ENCODE measurements around the gene TAPBPL.
"Not testable (repeated sequence)": the region's sequence is repeated elsewhere in the genome, so short reads cannot be mapped to it uniquely, and the experiment has no call there.

Gene TAPBPL

GRCh38 chr12:6463216-6463615 is 11.4 kb downstream of the TAPBPL start:
- H3K4me3 Mint-ChIP-seq = no peak overlapping the region
- H3K27ac Mint-ChIP-seq = no peak overlapping the region
- peaks cover 42% of the 10 kb centered on the region for H3K36me3 Mint-ChIP-seq (ENCODE audit: low read depth)
- no peaks in the 10 kb centered on the region for H3K9me3 Mint-ChIP-seq
- TF ChIP-seq CTCF (IDR thresholded peaks at IDR 0.05; ENCODE audit: unreplicated experiment in 3 of 3) = no peak
- peaks cover 3% of the 10 kb centered on the region for H3K27me3 Mint-ChIP-seq (ENCODE audit: low read depth)
- H3K4me1 Mint-ChIP-seq = peaks cover 7% of the 10 kb centered on the region

- H3K27me3 Mint-ChIP-seq (ENCODE audit: low read depth) = peaks cover 3% of the 10 kb centered on the region
- no peak for TF ChIP-seq CTCF (IDR thresholded peaks at IDR 0.05; ENCODE audit: unreplicated experiment in 3 of 3)
- no peak overlapping the region for H3K4me3 Mint-ChIP-seq
Measured at GRCh38 chr12:6463858-6464257, 12.0 kb downstream of the TAPBPL start.

GRCh38 chr12:6464531-6464930 is 12.7 kb downstream of the TAPBPL start:
- peaks cover 30% of the 10 kb centered on the region for H3K36me3 Mint-ChIP-seq (ENCODE audit: low read depth)

More at GRCh38 chr12:6463858-6464257, 12.0 kb downstream of the TAPBPL start:
- Mint-ChIP-seq H3K36me3 (ENCODE audit: low read depth) (peaks cover 36% of the 10 kb centered on the region), H3K4me1 (peaks cover 14% of the 10 kb centered on the region), H3K27ac (no peak overlapping the region), H3K9me3 (no peaks in the 10 kb centered on the region)

GRCh38 chr12:6465467-6466183 is 13.8 kb downstream of the TAPBPL start:
- H3K27me3 Mint-ChIP-seq (ENCODE audit: low read depth) = peaks cover 3% of the 10 kb centered on the region
- no peaks in the 10 kb centered on the region for H3K9me3 Mint-ChIP-seq

More at GRCh38 chr12:6464531-6464930, 12.7 kb downstream of the TAPBPL start:
- Mint-ChIP-seq H3K27ac (no peak overlapping the region), H3K4me3 (no peak overlapping the region), H3K4me1 (peaks cover 21% of the 10 kb centered on the region), H3K27me3 (ENCODE audit: low read depth) (peaks cover 3% of the 10 kb centered on the region), H3K9me3 (no peaks in the 10 kb centered on the region)
- TF ChIP-seq CTCF (IDR thresholded peaks at IDR 0.05; ENCODE audit: unreplicated experiment in 3 of 3) = no peak

GRCh38 chr12:6466184-6466573 is 14.3 kb downstream of the TAPBPL start:
- no peak overlapping the region for H3K27ac Mint-ChIP-seq
- H3K4me3 Mint-ChIP-seq = no peak overlapping the region
- peaks cover 6% of the 10 kb centered on the region for H3K27me3 Mint-ChIP-seq (ENCODE audit: low read depth)
- peaks cover 28% of the 10 kb centered on the region for H3K4me1 Mint-ChIP-seq
- peaks cover 26% of the 10 kb centered on the region for H3K36me3 Mint-ChIP-seq (ENCODE audit: low read depth)
- TF ChIP-seq CTCF (IDR thresholded peaks at IDR 0.05; ENCODE audit: unreplicated experiment in 3 of 3) = no peak
- no peaks in the 10 kb centered on the region for H3K9me3 Mint-ChIP-seq

More at GRCh38 chr12:6465467-6466183, 13.8 kb downstream of the TAPBPL start:
- H3K4me3 Mint-ChIP-seq = peak overlapping the region in 2 of 3 experiments; percentile 40 to 65
- peaks cover 25% of the 10 kb centered on the region for H3K4me1 Mint-ChIP-seq
- peak; percentile 70 to 78 (median 78) for TF ChIP-seq CTCF (IDR thresholded peaks at IDR 0.05; ENCODE audit: unreplicated experiment in 3 of 3)
- no peak overlapping the region for H3K27ac Mint-ChIP-seq
- peaks cover 30% of the 10 kb centered on the region for H3K36me3 Mint-ChIP-seq (ENCODE audit: low read depth)

GRCh38 chr12:6466751-6467150 is 14.9 kb downstream of the TAPBPL start:
- H3K9me3 Mint-ChIP-seq; H3K27me3 Mint-ChIP-seq (ENCODE audit: low read depth); H3K27ac Mint-ChIP-seq: not testable (repeated sequence)
- Mint-ChIP-seq H3K36me3 (ENCODE audit: low read depth) (peaks cover 26% of the 10 kb centered on the region), H3K4me3 (peak overlapping the region in 1 of 3 experiments; percentile 45), H3K4me1 (peaks cover 31% of the 10 kb centered on the region)

- H3K9me3 Mint-ChIP-seq; H3K27me3 Mint-ChIP-seq (ENCODE audit: low read depth); H3K27ac Mint-ChIP-seq: not testable (repeated sequence)
- Mint-ChIP-seq H3K4me1 (peaks cover 31% of the 10 kb centered on the region), H3K4me3 (peak overlapping the region; percentile 17 to 84 (median 59)), H3K36me3 (ENCODE audit: low read depth) (peaks cover 19% of the 10 kb centered on the region)
Measured at GRCh38 chr12:6467571-6468282, 15.9 kb downstream of the TAPBPL start.
